ENCODE results near the gene C11orf71. TPM values are rescaled to one million over a fixed set of nuclear protein-coding genes. Genes with fewer than 3 reads are reported as not detected.

Gene C11orf71
- total and polyA plus RNA-seq, 10 of the 15 experiments (the other 5 are each of a cell fraction or from before 2014, with no cell fraction given): 1.4 to 12.0 (median 7.1) TPM

- TF ChIP-seq SKIL (IDR thresholded peaks at IDR 0.05; ENCODE audit: low read depth, poor library complexity, severe bottlenecking) (peak; percentile 22), SIN3A (IDR thresholded peaks at IDR 0.05; ENCODE audit: low read depth, low read length) (no peak), PRDM15 (CRISPR knock-in tag; IDR thresholded peaks at IDR 0.05) (no peak), NFXL1 (IDR thresholded peaks at IDR 0.05; ENCODE audit: borderline replicate concordance) (no peak), JUNB (IDR thresholded peaks at IDR 0.05) (no peak), USF2 (IDR thresholded peaks at IDR 0.05; ENCODE audit: borderline replicate concordance, low read depth, low read length) (no peak), YBX1 (IDR thresholded peaks at IDR 0.05) (no peak), EED (IDR thresholded peaks at IDR 0.05; ENCODE audit: low read depth) (no peak), CTCF (IDR thresholded peaks at IDR 0.05 in 2 of 3, conservative IDR thresholded peaks at IDR 0.05 in 1 of 3; ENCODE audit: control insufficient read depth in 2 of 3, extremely low read depth in 1 of 3, insufficient read depth in 1 of 3, low read depth in 3 of 3, low read length in 3 of 3) (peak in 2 of 3 experiments; percentile 8 to 20; a peak in 1 of 6 replicates), CREB1 (IDR thresholded peaks at IDR 0.05; ENCODE audit: low read depth) (no peak), STAT3 (IDR thresholded peaks at IDR 0.05; ENCODE audit: low read depth, low read length) (no peak), ZNF622 (IDR thresholded peaks at IDR 0.05) (no peak), E2F8 (IDR thresholded peaks at IDR 0.05; ENCODE audit: low read depth, partially characterized antibody) (no peak)
These were observed 558 bp upstream of the C11orf71 start (continued) for GRCh38 chr11:114400915-114401223.
